HG02981 (cell line): Measurements from ENCODE around the gene ATOH8.

Experiments used
- ATAC-seq: cut with Tn5 transposase; IDR thresholded peaks from one replicate; pipeline ENCODE4 v1.9.1; 2021; ENCODE audit warnings: mild to moderate bottlenecking, moderate library complexity; ENCODE audit not compliant: unreplicated experiment

The ATOH8 gene

GRCh38 chr2:85769236-85769982 is 15.6 kb downstream of the ATOH8 start:
- no peak for ATAC-seq

DNA sequence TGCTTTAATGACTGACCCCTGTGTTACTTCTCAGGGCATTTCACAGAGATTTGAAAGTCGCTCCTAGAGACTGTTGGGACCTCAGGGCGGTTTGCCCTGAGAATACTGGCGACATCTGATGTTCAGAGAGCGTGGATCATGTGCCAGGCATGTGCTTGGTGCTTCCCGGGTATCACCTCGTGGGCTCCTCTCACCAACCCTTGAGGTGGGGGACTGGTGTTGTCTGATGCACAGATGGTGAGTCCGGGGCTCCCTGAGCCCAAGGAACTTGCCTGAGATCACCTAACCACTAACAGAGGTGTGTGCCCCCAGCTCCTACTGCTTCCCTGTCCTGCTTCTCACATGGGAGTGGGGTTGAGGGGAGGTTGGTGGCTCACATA is 16.2 kb downstream of the ATOH8 start:
- ATAC-seq, result no peak

- no peak for ATAC-seq
Measured at GRCh38 chr2:85770369-85770768, 16.6 kb downstream of the ATOH8 start.

- no peak for ATAC-seq
Measured at GRCh38 chr2:85770786-85771409, 17.1 kb downstream of the ATOH8 start.

DNA sequence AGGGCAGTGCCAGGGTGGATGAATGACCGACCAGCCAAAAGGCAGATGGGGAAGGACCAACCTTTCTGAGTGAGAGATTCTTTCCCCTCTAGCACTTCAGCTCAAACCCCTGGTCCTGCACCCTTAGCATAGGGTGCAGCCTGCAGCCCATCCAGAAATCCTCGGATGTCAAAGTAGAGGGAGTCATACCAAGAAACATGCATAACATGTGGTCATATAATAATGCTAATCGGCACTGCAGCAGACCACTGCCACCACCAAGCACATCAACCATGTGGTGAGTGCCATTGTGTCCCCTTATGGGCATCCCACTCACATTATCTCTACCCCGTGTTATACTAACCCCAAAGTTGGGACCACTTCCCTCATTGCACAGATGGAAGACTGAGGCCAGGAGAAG is 17.7 kb downstream of the ATOH8 start:
- ATAC-seq, result no peak

GRCh38 chr2:85772019-85772745 is 18.4 kb downstream of the ATOH8 start:
- ATAC-seq, result no peak

GRCh38 chr2:85772841-85773491 is 19.2 kb downstream of the ATOH8 start:
- ATAC-seq, result no peak

- ATAC-seq, result no peak
Measured at GRCh38 chr2:85773692-85774091, 19.9 kb downstream of the ATOH8 start.

- ATAC-seq, result no peak
Measured at GRCh38 chr2:85774126-85774978, 20.6 kb downstream of the ATOH8 start.

GRCh38 chr2:85775406-85776381 is 21.9 kb downstream of the ATOH8 start:
- no peak for ATAC-seq

DNA sequence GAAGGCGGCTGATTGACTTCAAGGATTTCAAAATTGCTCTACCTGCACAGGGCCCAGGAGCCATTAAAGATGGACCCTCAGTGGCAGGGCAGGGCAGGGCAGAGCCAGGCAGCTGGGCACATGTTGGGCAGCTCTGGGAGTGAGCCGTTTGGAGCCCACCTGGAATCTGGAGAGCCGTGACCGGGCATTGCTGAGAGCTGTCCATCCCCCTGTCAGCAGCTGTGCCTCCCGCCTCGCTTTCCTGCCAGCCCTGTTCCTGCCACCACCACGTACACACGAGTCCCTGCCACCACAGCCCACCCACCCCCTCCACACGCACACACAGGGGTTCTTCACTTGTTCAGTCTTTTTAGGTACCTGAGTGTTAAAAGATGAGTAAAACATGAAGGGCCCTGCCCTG is 22.9 kb downstream of the ATOH8 start:
- ATAC-seq, result no peak

DNA sequence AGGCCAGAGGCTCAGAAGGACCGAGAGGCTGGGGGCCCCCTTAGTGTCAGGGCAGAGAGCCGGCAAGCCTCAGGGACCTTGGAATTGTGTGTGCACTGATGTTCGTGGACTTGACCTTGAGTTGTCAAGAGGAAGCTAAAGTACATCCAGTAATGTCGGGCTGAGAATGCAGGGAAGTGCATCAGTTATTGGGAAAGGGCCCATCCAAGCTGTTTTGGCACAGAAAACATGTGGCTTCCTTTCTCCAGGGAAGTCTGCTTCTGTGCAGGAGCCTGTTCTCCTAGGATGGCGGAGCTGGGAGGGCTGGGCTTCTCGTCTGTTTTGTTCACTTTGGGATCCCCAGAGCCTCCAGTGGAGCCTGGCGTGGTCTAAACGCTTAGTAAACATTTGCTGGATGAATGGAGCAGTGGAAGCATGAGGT is 23.7 kb downstream of the ATOH8 start:
- no peak for ATAC-seq

DNA sequence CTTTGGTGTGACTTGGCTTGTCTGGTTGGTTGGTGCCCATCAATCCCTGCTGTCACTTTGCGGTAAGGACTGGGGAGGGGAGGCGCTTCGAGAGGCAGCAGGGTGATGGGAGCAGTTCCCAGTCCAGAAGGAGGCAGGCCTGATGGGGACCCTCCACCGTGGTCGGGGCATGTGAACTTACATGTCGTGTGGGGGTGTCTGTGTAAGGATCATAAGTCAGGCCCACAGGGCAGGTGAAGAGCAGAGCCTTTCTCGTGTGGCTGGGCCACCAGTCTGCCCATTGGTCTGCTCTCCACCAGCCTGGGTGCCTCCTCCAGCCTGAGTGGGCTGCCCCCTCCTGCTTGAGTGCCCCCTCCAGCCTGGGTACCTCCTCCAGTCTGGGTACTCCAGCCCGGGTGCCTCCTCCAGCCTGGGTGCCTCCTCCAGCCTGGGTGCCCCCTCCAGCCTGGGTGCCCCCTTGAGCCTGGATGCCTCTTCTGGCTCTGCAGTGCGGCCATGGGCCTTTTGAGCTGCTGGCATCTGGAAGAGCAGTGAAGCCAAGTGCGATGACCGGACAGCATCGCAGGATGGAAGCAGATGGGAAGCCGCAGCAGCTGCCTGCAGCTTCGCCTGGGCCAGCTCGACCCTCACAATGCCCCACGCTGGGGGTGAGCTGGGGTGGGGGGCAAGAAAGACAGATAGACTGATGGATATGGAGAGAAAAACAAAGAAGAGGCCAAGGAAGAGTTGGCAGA is 25.0 kb downstream of the ATOH8 start:
- no peak for ATAC-seq

- no peak for ATAC-seq
Measured at GRCh38 chr2:85779641-85780315, 26.0 kb downstream of the ATOH8 start.

- no peak for ATAC-seq
Measured at GRCh38 chr2:85780316-85781012, 26.7 kb downstream of the ATOH8 start.

GRCh38 chr2:85781013-85781332 is 27.2 kb downstream of the ATOH8 start:
- ATAC-seq, result no peak

- no peak for ATAC-seq
Measured at GRCh38 chr2:85783796-85784195, 30.0 kb downstream of the ATOH8 start.

DNA sequence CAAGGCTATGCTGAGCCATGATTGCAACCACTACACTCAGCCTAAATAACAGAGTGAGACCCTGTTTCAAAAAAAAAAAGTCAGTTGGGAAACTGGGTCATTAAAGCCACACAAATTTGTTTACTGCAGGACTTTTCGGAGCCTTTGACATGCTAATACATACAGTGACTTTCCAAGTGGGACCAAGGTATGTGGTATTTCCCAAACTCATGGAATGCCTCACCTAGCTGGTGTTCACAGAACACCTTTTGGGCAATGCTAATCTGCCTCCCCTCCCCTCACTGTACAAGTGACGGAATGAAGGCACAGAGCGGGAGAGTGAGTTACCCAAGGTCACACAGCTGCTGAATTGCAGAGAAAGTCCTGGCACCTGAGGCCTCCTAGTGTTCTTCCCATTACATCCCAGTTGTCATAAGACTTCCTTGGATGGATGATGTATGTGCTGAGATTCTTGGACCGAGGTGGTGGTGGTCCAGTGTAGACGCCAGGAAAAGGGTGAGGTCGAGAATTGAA is 30.7 kb downstream of the ATOH8 start:
- no peak for ATAC-seq
